Heart left ventricle (tissue), 13 donors: Measurements from ENCODE around the gene STPG2.

Source experiments
- CTCF ChIP-seq, 12 donors: fragments of 200-600 bp; sonication (generic) in 4 of 12; IDR thresholded peaks; one replicate each; pipeline versions ENCODE4 v1.5.0 to v1.8.0; 2018 to 2022; ENCODE audit warnings: antibody characterized with exemption in 12 of 12, mild to moderate bottlenecking in 5 of 12
- POLR2A ChIP-seq, 2 donors: fragments of 450-650 bp; IDR thresholded peaks; one replicate each; pipeline ENCODE4 v1.6.1; 2017; ENCODE audit warnings: antibody characterized with exemption in 2 of 2, mild to moderate bottlenecking in 2 of 2, moderate library complexity in 2 of 2
- donor health status: ischemic (EF 13 %, LVEDD 7.1; RV severe dilation, severe dysfunction).
- donor health status: DM: no; HTN: yes; CAD: no.
- donor health status: DM: no; HTN: no; CAD: no.
- donor health status: ischemic (EF 25% LVEDD 6.9; RV normal size, moderate dysfunction).
- donor health status: ischemic (EF 25% LVEDD 5.7; RV mildly dilated, moderate dysfunction).
- donor health status: ischemic (EF 35%, LVEDD 5.7; RV mildly dilated, moderate dysfunction).
- donor health status: nonischemic (EF 11% LVEDD 7.7; RV severe dilation, severe dysfunction).
- donor health status: DM: yes; HTN: yes; CAD: no.
- donor health status: PGD.
- donor health status: ischemic (EF 29% LVEDD 5.4; RV normal size, mild dysfunction).
- donor health status: nonischemic (EF 23%, LVEDD 6.1; RV moderate dilation, normal function).

DNA sequence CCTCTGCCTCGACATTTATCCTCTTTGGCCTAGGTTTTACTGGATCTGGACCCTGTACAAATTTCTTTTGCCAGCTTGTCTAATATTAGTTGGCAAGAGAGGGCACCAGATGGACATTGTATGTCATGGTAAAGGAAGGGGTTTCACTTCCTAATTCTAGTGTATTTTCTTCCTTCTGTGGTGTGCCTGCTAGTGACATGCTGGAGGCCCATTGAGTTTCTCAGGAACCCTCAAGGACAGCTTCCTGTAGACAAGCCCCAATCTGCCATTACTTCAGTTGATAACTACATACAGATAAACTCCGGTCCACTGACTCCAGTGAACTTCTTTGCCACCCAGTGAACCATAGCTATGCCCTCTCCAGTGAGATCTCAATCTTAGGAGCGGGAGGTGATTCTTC, 116.9 kb downstream of the STPG2 start:
- TF ChIP-seq CTCF (IDR thresholded peaks at IDR 0.05) (no peak), POLR2A (IDR thresholded peaks at IDR 0.05) (no peak)
